Activated CD8-positive, alpha-beta T cell treated with anti-CD3 and anti-CD28 coated beads for 36 hours (primary cell): ENCODE results near the gene FZD10. TPM values are rescaled to one million over a fixed set of nuclear protein-coding genes. Genes with fewer than 3 reads are reported as not detected.

ENCODE experiments used
- ATAC-seq: fragments of 200-7000 bp; cut with Tn5 transposase; one replicate; pipeline ENCODE4 v1.10.0; 2021; ENCODE audit warnings: mild to moderate bottlenecking, moderate library complexity
- CTCF ChIA-PET: fragments of 350-600 bp; sonication (Branson Sonifier 250); formaldehyde crosslinking; loops from one replicate; lab custom pipeline; 2021; ENCODE audit warnings: antibody characterized with exemption; lab: Charles Lee
- POLR2A ChIA-PET: fragments of 350-600 bp; sonication (Branson Sonifier 250); formaldehyde crosslinking; loops from one replicate; lab custom pipeline; 2021; ENCODE audit warnings: antibody characterized with exemption; lab: Charles Lee
- DNase-seq: peaks from one replicate; pipeline ENCODE4 v3.0.0-alpha.2; 2020
- H3K27ac Mint-ChIP-seq: one replicate; pipeline ENCODE4 v1.8.0; 2021; ENCODE audit warnings: mild to moderate bottlenecking, mixed read lengths
- H3K27me3 Mint-ChIP-seq: one replicate; pipeline ENCODE4 v1.8.0; 2021; ENCODE audit warnings: mixed read lengths
- H3K36me3 Mint-ChIP-seq: one replicate; pipeline ENCODE4 v1.8.0; 2021; ENCODE audit warnings: low read depth, mixed read lengths
- H3K4me1 Mint-ChIP-seq: one replicate; pipeline ENCODE4 v1.8.0; 2021; ENCODE audit warnings: low read depth, mixed read lengths
- H3K4me3 Mint-ChIP-seq: one replicate; pipeline ENCODE4 v1.8.0; 2021; ENCODE audit warnings: mild to moderate bottlenecking, moderate library complexity, mixed read lengths
- H3K9me3 Mint-ChIP-seq: one replicate; pipeline ENCODE4 v1.8.0; 2021; ENCODE audit warnings: mixed read lengths
- CTCF ChIP-seq: fragments of 200-600 bp; IDR thresholded peaks from one replicate; pipeline ENCODE4 v1.8.0; 2022; ENCODE audit warnings: antibody characterized with exemption, mild to moderate bottlenecking
- intact Hi-C: fragments of 100-400 bp; cut with micrococcal nuclease; formaldehyde crosslinking; loops from one replicate; pipeline ENCODE4 v1.10.0; 2022
- total RNA-seq, 2 experiments: library from RNA; stranded (reverse); gene quantifications; one replicate each; pipeline ENCODE4 v1.2.3, GENCODE V29; 2021

The FZD10 gene
- total RNA-seq, 2 experiments from 2014 or later: not detected

GRCh38 chr12:130186651-130187268 is 24.5 kb downstream of the FZD10 start:
- no peaks in the 10 kb centered on the region for H3K36me3 Mint-ChIP-seq
- POLR2A ChIA-PET: no interaction called here
- intact Hi-C loops: no loop called here
- no peak for ATAC-seq
- H3K4me3 Mint-ChIP-seq: no peak overlapping the region
- peaks cover 7% of the 10 kb centered on the region for H3K27me3 Mint-ChIP-seq
- TF ChIP-seq CTCF: no peak
- CTCF ChIA-PET: no interaction called here
- DNase-seq: no peak
- no peak overlapping the region for H3K27ac Mint-ChIP-seq
- peaks cover 9% of the 10 kb centered on the region for H3K9me3 Mint-ChIP-seq
- no peaks in the 10 kb centered on the region for H3K4me1 Mint-ChIP-seq

GRCh38 chr12:130192642-130193345 is 30.5 kb downstream of the FZD10 start:
- no peak overlapping the region for H3K27ac Mint-ChIP-seq
- peaks cover 7% of the 10 kb centered on the region for H3K27me3 Mint-ChIP-seq
- DNase-seq (no peak), ATAC-seq (no peak)
- no peaks in the 10 kb centered on the region for H3K36me3 Mint-ChIP-seq
- POLR2A ChIA-PET: no interaction called here
- intact Hi-C loops: no loop called here
- H3K9me3 Mint-ChIP-seq: no peaks in the 10 kb centered on the region
- H3K4me1 Mint-ChIP-seq: no peaks in the 10 kb centered on the region
- TF ChIP-seq CTCF: no peak
- CTCF ChIA-PET: no interaction called here
- no peak overlapping the region for H3K4me3 Mint-ChIP-seq

- H3K4me1 Mint-ChIP-seq: no peaks in the 10 kb centered on the region
- ATAC-seq (no peak), DNase-seq (no peak)
- intact Hi-C loops: no loop called here
- H3K27ac Mint-ChIP-seq: no peak overlapping the region
- H3K36me3 Mint-ChIP-seq: no peaks in the 10 kb centered on the region
- no peak overlapping the region for H3K4me3 Mint-ChIP-seq
- no peaks in the 10 kb centered on the region for H3K9me3 Mint-ChIP-seq
- POLR2A ChIA-PET: no interaction called here
- CTCF ChIA-PET: no interaction called here
- peaks cover 3% of the 10 kb centered on the region for H3K27me3 Mint-ChIP-seq
- no peak for TF ChIP-seq CTCF
Observed at GRCh38 chr12:130194154-130194553, 31.9 kb downstream of the FZD10 start.

- ATAC-seq (no peak), DNase-seq (no peak)
- CTCF ChIA-PET: no interaction called here
- H3K27ac Mint-ChIP-seq: no peak overlapping the region
- intact Hi-C loops: no loop called here
- no peaks in the 10 kb centered on the region for H3K27me3 Mint-ChIP-seq
- H3K36me3 Mint-ChIP-seq: no peaks in the 10 kb centered on the region
- H3K4me3 Mint-ChIP-seq: no peak overlapping the region
- TF ChIP-seq CTCF: no peak
- no peaks in the 10 kb centered on the region for H3K4me1 Mint-ChIP-seq
- POLR2A ChIA-PET: no interaction called here
- H3K9me3 Mint-ChIP-seq: no peaks in the 10 kb centered on the region
Observed at GRCh38 chr12:130195369-130195768, 33.1 kb downstream of the FZD10 start.

- intact Hi-C loops: no loop called here
- Mint-ChIP-seq H3K9me3 (no peaks in the 10 kb centered on the region), H3K36me3 (no peaks in the 10 kb centered on the region), H3K4me3 (no peak overlapping the region), H3K4me1 (no peaks in the 10 kb centered on the region), H3K27ac (no peak overlapping the region), H3K27me3 (no peaks in the 10 kb centered on the region)
- no peak for DNase-seq
- no peak for TF ChIP-seq CTCF
- no peak for ATAC-seq
- POLR2A ChIA-PET: no interaction called here
- CTCF ChIA-PET: no interaction called here
Observed at GRCh38 chr12:130195776-130196175, 33.5 kb downstream of the FZD10 start.
